SKM-1 treated with dmso at 0.1 percent for 144 hours (cell line): ENCODE data around the gene HCN4.

Experiments used
- DNase-seq: peaks from one replicate; lab custom pipeline; 2025; ENCODE audit not compliant: unreplicated experiment; lab: John Stamatoyannopoulos, UW

HCN4 gene

GRCh38 chr15:73298522-73299245 is 70.1 kb downstream of the HCN4 start:
- DNase-seq, result peak; percentile 22

DNA sequence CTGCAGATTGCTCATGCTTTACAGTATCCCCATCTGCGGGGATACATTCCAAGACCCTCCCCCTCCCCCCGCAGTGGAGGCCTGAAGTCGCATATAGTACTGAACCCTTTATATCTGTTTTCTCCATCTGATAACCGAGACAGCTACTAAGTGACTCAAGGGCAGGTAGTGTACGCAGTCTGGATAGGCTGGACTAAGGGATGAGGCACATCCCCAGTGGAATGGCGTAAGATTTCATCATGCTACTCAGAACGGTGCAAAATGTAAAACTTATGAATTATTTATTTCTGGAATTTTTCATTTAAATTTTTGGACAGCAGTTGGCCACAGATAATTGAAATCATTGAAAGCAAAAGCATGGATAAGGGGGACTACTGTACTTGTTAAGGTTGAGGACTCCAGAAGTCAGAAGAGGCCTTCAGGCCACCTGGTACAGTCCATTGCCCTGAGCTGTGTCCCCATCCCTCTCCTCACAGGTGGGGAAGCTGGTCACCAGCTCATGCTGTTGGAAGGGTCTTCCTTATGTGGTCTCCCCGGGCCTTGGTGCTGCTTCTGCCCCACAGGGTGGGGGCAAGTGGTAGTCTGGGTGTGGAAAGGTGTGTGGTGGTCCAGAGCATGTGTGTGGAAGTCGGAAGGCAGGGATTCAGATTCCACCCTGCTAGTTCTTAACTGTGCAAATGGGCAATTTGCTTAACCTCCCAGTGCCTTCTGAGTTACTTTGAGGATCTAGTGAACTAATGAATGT is 72.0 kb downstream of the HCN4 start:
- no peak for DNase-seq

- DNase-seq, result peak; percentile 83
Observed at GRCh38 chr15:73295630-73296286, 73.0 kb downstream of the HCN4 start.

DNA sequence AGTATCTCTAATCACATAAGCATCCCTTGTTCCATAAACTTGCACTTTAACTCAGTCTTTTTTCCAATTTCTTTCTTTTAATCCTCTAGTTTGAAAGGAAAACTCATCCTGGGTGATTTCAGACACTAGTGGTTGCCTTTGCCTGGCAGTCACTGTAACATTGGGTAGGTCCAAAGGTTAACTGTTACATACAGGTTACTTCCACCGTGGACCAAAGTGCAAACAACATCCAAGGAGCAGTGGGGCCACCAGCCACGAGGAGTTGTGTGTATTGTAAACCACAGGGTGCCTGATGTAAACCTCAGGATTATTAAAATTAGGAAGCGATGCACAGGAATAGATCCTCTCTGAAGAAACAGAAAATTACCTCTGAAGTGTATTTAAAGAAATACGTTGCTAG is 75.0 kb downstream of the HCN4 start:
- DNase-seq, result no peak

DNA sequence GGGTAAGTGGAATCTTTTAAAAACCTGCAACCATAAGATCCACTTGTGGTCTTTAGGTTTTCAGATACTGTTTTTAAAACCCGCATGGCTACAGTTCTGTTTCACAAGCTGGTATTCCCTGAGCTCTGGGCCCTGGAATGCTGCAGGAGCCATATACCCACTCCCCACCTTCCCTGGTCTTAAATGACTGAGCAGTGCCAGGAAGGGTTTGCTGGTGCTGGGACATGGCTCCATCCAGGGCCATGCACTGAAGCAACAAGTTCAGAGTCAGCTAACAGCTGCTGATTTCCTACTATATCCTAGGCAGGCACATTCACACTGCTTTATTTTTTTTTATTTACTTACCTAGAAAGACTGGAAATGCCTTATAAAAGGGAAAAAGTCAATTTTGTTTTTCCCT is 77.3 kb downstream of the HCN4 start:
- DNase-seq, result no peak

- DNase-seq, result peak; percentile 97
Observed at GRCh38 chr15:73287019-73287418, 81.7 kb downstream of the HCN4 start.

DNA sequence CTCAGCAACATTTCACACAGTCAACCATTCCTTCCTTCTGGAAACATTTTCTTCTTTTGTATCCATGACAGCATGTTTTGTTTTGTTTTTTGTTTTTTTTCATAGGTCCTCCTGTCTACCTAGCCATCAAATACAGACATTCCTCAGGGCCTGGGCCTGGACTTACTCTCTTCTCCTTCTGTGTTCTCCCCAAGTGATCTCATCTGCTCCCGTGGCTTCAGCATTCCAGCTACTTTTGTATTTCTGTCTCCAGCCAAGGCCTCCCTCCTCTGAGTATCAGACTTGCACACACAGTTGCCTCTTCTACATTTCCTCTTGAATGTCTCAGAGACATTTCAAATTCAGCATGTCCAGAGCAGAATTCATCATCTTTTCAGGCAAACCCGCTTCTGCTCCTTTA is 82.4 kb downstream of the HCN4 start:
- no peak for DNase-seq

GRCh38 chr15:73284090-73284716 is 84.6 kb downstream of the HCN4 start:
- peak; percentile 43 for DNase-seq

DNA sequence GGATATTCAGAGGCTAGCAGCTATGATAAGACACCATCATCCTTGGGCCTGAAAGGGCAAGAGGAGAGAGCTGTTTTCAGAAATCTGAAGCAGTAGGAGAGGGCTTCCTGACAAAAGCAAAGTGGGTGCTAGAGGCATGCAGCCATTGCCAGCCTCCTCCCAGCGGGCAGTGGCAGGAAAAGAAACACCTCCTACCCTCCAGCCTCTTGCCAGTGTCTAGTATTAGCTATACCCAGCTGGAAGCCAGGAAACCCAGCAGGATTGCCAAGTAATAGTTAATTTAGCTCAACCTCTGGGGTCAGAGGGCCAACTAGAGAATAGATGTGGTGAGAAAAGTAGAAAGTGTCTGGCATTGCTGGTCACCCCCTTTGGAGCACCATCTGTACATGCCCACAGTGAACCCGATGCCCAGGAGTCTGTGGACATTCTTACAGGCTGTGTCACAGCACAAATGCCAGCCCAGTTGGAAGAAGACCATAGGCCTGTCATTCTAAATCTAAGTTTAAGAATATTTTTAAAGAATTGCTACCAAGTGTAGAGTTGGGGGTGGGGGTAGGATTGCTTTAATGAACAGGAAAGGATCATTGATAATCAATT is 85.3 kb downstream of the HCN4 start:
- DNase-seq, result no peak

- peak; percentile 10 for DNase-seq
Observed at GRCh38 chr15:73282567-73283365, 86.0 kb downstream of the HCN4 start.

- no peak for DNase-seq
Observed at GRCh38 chr15:73275862-73276261, 92.9 kb downstream of the HCN4 start.

DNA sequence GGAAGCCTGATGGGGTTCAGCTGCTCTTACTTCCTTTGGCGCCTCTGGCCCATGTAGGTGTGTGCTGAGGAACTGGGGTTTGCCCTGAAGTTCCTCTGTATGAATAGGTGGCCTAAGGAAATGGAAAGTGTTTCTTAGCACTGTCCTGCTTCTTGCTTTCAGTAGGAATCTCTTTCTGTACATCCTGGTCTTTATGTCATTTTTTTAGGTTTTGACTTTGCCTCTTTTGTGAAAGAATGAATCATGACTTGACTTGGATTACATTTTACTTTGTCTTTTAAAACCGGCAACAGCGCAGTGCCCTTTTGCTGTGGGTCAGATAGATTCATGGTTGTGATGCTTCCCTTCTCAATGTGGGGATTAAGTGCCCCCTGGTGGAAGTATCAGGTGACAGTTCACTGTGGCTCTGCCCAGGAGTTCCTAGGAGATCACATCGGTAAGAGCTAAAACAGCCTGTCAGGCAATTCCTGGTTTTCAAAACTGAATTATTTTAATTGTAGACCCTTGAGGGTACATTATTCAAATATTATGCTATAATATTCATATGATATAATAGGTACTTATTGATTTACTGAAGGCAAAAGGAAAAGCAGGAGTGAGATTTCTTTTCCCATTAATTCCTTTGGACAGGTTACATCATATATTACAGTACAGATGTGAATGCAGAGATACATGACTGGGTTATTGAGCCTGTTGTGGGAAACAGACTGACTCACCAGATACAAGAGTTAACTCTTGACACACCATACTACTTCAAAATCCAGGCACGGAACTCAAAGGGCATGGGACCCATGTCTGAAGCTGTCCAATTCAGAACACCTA is 95.4 kb downstream of the HCN4 start:
- peak; percentile 48 for DNase-seq

GRCh38 chr15:73270366-73271097 is 98.2 kb downstream of the HCN4 start:
- DNase-seq, result no peak
